Liver (tissue), 9 donors: Measurements from ENCODE around the gene WDR44. TPM values are rescaled to one million over a fixed set of nuclear protein-coding genes. Genes with fewer than 3 reads are reported as not detected.

Source experiments
- DNase-seq: peaks from one replicate; pipeline ENCODE4 v3.0.0-alpha.2; 2017; ENCODE audit warnings: low spot score
- H3K27ac ChIP-seq, 2 donors: one replicate each; pipeline ENCODE4 v1.7.0; 2013; ENCODE audit warnings: inconsistent platforms in 2 of 2, low read length in 2 of 2, control low read depth in 1 of 2, low read depth in 1 of 2, mild to moderate bottlenecking in 1 of 2
- H3K27me3 ChIP-seq, 4 donors: one replicate each; pipeline versions ENCODE4 v1.6.1 to v1.7.0; 2013; ENCODE audit warnings: low read length in 3 of 4, inconsistent platforms in 1 of 4, mild to moderate bottlenecking in 1 of 4, moderate library complexity in 1 of 4; ENCODE audit not compliant: control insufficient read depth in 4 of 4, insufficient read depth in 4 of 4
- H3K36me3 ChIP-seq, 4 donors: one replicate each; pipeline versions ENCODE4 v1.6.1 to v1.7.0; 2013; ENCODE audit warnings: low read length in 3 of 4, mild to moderate bottlenecking in 3 of 4, low read depth in 1 of 4, moderate library complexity in 1 of 4; ENCODE audit not compliant: control insufficient read depth in 4 of 4, insufficient read depth in 3 of 4
- H3K4me1 ChIP-seq, 4 donors: one replicate each; pipeline versions ENCODE4 v1.6.1 to v1.7.0; 2013; ENCODE audit warnings: low read length in 3 of 4, mild to moderate bottlenecking in 3 of 4, moderate library complexity in 1 of 4; ENCODE audit not compliant: control insufficient read depth in 4 of 4, insufficient read depth in 4 of 4
- H3K4me3 ChIP-seq, 3 donors: one replicate each; pipeline versions ENCODE4 v1.6.1 to v1.7.0; 2013; ENCODE audit warnings: low read length in 3 of 3, control low read depth in 1 of 3, low read depth in 1 of 3, mild to moderate bottlenecking in 1 of 3
- H3K9ac ChIP-seq, 2 donors: one replicate each; pipeline ENCODE4 v1.7.0; 2013; ENCODE audit warnings: low read length in 2 of 2, mild to moderate bottlenecking in 2 of 2, moderate library complexity in 2 of 2, control low read depth in 1 of 2, low read depth in 1 of 2
- H3K9me3 ChIP-seq, 4 donors: one replicate each; pipeline versions ENCODE4 v1.6.1 to v1.7.0; 2013; ENCODE audit warnings: low read length in 3 of 4; ENCODE audit not compliant: control insufficient read depth in 4 of 4
- ATF3 ChIP-seq: IDR thresholded peaks from 2 replicates; pipeline ENCODE4 v1.6.1; 2016; ENCODE audit warnings: antibody characterized with exemption
- CTCF ChIP-seq: fragments of 150-350 bp; IDR thresholded peaks from 2 replicates; pipeline ENCODE4 v1.5.1; 2017; ENCODE audit warnings: improper control_type of control experiment, low read depth, low read length; ENCODE audit not compliant: missing input control
- EGR1 ChIP-seq, 2 donors: IDR thresholded peaks; 2 replicates each; pipeline ENCODE4 v1.6.1; 2016 to 2018; ENCODE audit warnings: antibody characterized with exemption in 2 of 2, low read depth in 2 of 2
- FOXA1 ChIP-seq: IDR thresholded peaks from 2 replicates; pipeline ENCODE4 v1.6.1; 2016; ENCODE audit warnings: antibody characterized with exemption
- FOXA2 ChIP-seq: IDR thresholded peaks from 2 replicates; pipeline ENCODE4 v1.6.1; 2016; ENCODE audit warnings: antibody characterized with exemption
- GABPA ChIP-seq, 2 donors: IDR thresholded peaks in 1 of 2; conservative IDR thresholded peaks in 1 of 2; 2 replicates each; pipeline ENCODE4 v1.6.1; 2016; ENCODE audit warnings: antibody characterized with exemption in 2 of 2, mild to moderate bottlenecking in 1 of 2, moderate library complexity in 1 of 2
- JUND ChIP-seq, 2 donors: IDR thresholded peaks; 2 replicates each; pipeline ENCODE4 v1.6.1; 2016; ENCODE audit warnings: antibody characterized with exemption in 2 of 2
- NR2F2 ChIP-seq: IDR thresholded peaks from 2 replicates; pipeline ENCODE4 v1.6.1; 2016; ENCODE audit warnings: antibody characterized with exemption
- RAD21 ChIP-seq, 2 donors: IDR thresholded peaks; 2 replicates each; pipeline ENCODE4 v1.6.1; 2016; ENCODE audit warnings: antibody characterized with exemption in 2 of 2, mild to moderate bottlenecking in 2 of 2
- REST ChIP-seq: IDR thresholded peaks from 2 replicates; pipeline ENCODE4 v1.6.1; 2016; ENCODE audit warnings: antibody characterized with exemption, mild to moderate bottlenecking
- RXRA ChIP-seq, 2 donors: IDR thresholded peaks; 2 replicates each; pipeline ENCODE4 v1.6.1; 2017 to 2018; ENCODE audit warnings: antibody characterized with exemption in 2 of 2, mild to moderate bottlenecking in 1 of 2
- YY1 ChIP-seq: IDR thresholded peaks from 2 replicates; pipeline ENCODE4 v1.6.1; 2016; ENCODE audit warnings: antibody characterized with exemption, mild to moderate bottlenecking
- WGBS: extraction: QIAGEN DNeasy Blood & Tissue Kit; methylation state at CpG from one replicate; pipeline ENCODE4 v1.1.7; 2013; 5-methylcytosine and 5-hydroxymethylcytosine counted together
- polyA plus RNA-seq, 2 donors: library from polyadenylated mRNA; stranded (reverse) in 1 of 2; unstranded in 1 of 2; fragments of 200-250 nt in 1 of 2; fragments of >200 nt in 1 of 2; fragmentation: Nextera tagmentation in 1 of 2; extraction: Ambion mirVana in 1 of 2; gene quantifications; one replicate each; pipeline versions ENCODE4 v1.2.1 to v1.2.3, GENCODE V29; 2013 to 2015
- total RNA-seq, 2 donors: library from RNA; depleted of rRNA; stranded (reverse); fragments of >200 nt; gene quantifications; one replicate each; pipeline ENCODE4 v1.2.3, GENCODE V29; 2014
- donor health status: healthy.
- donor health status: healthy.
- donor health status: healthy.
- donor health status: healthy.
- donor health status: healthy.

The WDR44 gene
- total and polyA plus RNA-seq, 4 donors: 3.9 to 7.5 (median 5.5) TPM

- no peak for TF ChIP-seq YY1
- TF ChIP-seq RXRA (IDR thresholded peaks at IDR 0.05): no peak
- TF ChIP-seq EGR1 (IDR thresholded peaks at IDR 0.05; ENCODE audit: low read depth in 2 of 2): no peak
- TF ChIP-seq JUND (IDR thresholded peaks at IDR 0.05): no peak
- no peak for TF ChIP-seq CTCF
- no peak for TF ChIP-seq ATF3
- no peak for TF ChIP-seq RAD21 (IDR thresholded peaks at IDR 0.05)
- peaks cover 4 to 18% (median 12%) of the 10 kb centered on the region in 4 donors for H3K4me1 ChIP-seq
- H3K9ac ChIP-seq: peak overlapping the region in 1 of 2 donors; percentile 12
- H3K27me3 ChIP-seq: no peaks in the 10 kb centered on the region
- no peak for DNase-seq
- no peaks in the 10 kb centered on the region for H3K9me3 ChIP-seq
- no peak overlapping the region for H3K27ac ChIP-seq
- H3K36me3 ChIP-seq: no peaks in the 10 kb centered on the region
- peak overlapping the region in 1 of 3 donors; percentile 83 for H3K4me3 ChIP-seq
- 55% methylated on average over 2 of the region's 2 CpGs for WGBS
Measured at GRCh38 chrX:118348186-118348810, 2.4 kb downstream of the WDR44 start.

GRCh38 chrX:118349188-118349587 lies 3.3 kb downstream of the WDR44 start:
- Histone ChIP-seq H3K4me1 (peaks cover 4 to 18% (median 12%) of the 10 kb centered on the region in 4 donors), H3K4me3 (no peak overlapping the region), H3K27ac (no peak overlapping the region), H3K36me3 (no peaks in the 10 kb centered on the region), H3K9ac (no peak overlapping the region), H3K9me3 (no peaks in the 10 kb centered on the region), H3K27me3 (no peaks in the 10 kb centered on the region)
- no peak for DNase-seq
- WGBS: 95% methylated on average over 2 of the region's 2 CpGs
- no peak for TF ChIP-seq CTCF
- no peak for TF ChIP-seq RAD21 (IDR thresholded peaks at IDR 0.05)

GRCh38 chrX:118350221-118350620 lies 4.3 kb downstream of the WDR44 start:
- H3K36me3 ChIP-seq: no peaks in the 10 kb centered on the region
- H3K4me3 ChIP-seq: no peak overlapping the region
- H3K27me3 ChIP-seq: no peaks in the 10 kb centered on the region
- H3K4me1 ChIP-seq: peaks cover 4 to 17% (median 12%) of the 10 kb centered on the region in 4 donors
- peak overlapping the region; percentile 12 to 31 for H3K27ac ChIP-seq
- DNase-seq: no peak
- TF ChIP-seq JUND (IDR thresholded peaks at IDR 0.05) (no peak), REST (no peak), FOXA1 (no peak), NR2F2 (no peak), FOXA2 (no peak), GABPA (IDR thresholded peaks at IDR 0.05 in 1 of 2, conservative IDR thresholded peaks at IDR 0.05 in 1 of 2) (no peak), ATF3 (no peak)
- H3K9me3 ChIP-seq: no peaks in the 10 kb centered on the region
- H3K9ac ChIP-seq: no peak overlapping the region
- 38% methylated on average over 6 of the region's 6 CpGs for WGBS
